ENCODE measurements around the gene MKX.

MKX gene

DNA sequence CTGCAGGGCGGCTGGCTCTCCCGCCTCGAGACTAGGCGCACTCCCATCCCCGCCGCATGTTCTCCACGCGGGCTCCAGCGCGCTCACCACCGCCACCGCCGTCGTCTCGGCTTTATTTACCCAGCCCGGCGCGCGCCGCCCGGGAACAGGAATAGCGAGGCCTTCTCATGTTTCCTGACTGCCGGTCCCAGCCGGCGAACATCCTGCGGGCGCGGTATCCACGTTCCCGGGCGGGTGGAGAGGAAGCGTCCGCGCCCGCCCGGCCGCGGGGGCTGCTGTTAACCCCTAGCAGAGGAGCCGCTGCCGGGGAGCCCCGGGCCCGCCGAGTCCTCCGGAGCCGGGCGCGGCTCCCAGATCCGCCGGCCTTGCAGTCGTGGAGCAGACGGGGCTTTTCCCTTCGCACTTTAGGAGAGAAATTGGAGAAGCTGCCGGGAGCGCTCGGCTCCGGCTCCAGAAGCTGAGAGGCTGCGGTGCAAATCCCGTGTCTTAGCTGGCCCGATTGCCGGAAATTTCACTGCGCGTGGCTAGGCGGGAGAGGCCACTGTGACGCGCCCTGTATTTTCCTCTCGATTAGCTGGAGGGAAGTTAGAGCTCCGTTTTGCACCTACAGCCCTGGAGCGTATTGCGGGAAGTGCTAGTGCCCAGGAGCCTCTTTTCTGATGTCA is at the start of gene MKX:
MKX (minus strand) TSS at position 88 of the 665 bp plus-strand sequence. CDS start 2,404 bp downstream, outside the sequence.
- peak; percentile 47 to 73 (median 68) for DNase-seq

- no peak for DNase-seq
Measured at GRCh38 chr10:27794157-27794556, 48.5 kb upstream of the MKX start.

DNA sequence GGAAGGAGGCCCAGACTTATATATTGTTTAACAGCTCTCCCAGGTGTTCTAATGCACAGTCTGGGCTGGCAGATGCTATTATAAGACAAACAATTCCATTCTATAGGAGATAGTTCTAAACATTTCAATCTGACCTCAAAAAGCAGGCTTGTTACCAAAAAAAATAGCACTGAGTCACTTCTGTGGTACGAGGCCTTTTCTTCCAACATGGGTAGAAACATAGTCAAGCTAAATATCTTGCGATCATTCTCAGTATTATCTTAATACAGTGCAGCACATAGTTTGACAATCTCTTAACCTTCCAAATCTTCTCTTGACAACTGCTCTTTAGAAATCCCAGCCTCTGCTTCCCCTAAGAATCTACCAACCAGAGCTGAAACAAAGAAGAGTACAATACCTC is 46.6 kb upstream of the MKX start:
- DNase-seq: no peak

DNA sequence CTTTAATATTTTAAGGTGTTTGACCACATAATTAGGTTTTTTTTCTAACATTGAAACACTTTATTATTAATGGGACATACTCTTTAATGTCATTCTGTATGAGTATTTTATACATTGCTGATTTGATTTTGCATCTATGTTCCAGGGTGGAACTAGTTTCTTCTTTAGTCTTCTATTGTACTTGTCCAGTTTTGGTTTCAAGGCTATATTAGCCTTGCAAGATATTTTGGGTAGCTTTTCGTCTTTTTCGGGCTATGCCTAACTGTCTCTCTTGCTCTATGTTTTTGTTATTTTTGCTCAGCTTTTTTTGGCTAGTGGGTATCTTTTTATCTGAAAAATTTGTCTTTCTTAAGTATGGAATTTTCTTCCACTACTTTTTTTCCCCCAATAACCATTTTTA is 38.7 kb upstream of the MKX start:
- DNase-seq: no peak

DNA sequence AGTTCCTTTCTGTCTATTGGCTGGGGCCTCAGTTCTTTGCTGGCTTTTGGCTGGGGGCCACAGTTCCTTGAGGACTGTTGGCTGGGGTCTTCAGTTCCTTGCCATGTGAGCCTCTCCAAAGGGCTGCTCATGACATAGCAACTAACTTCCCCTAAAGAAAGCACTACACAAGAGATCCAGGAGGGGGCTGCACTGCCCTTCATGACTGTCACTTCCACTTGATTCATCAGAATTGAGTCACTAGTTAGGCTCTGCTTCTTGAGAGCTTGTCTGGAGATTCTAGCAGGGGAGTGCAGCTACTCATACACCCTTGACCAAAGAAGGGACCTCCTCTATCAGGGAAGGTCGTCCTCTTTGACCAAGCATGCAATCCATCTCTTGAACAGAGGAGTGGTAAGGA is 38.0 kb upstream of the MKX start:
- DNase-seq: peak in 2 of 3 experiments; percentile 1 to 52

DNA sequence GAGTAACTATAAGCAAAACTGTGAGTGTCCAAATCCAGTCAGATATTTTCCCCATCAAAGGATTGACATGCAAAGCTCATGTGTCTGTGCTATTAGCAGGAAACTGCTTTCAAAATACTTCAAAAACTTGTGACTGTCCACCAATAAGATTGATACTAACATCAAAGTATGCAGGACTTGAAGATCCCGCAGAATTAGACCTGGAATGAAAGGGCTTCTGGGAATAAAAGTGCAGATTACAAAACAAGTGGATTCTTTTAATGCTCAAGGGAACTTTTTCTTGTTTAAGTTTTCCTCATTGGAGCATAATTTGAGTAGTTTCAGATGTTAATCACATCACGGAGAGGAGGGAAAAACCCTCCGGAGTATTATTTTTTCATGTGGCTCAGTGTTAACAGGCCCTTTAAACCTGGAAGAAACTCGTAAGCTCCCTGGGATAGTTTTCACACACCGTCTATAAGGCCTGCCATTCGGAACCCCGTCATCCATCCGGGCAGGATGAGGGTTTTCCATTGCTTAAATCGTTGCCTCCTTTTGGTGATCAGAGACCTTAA is 33.9 kb upstream of the MKX start:
- DNase-seq: no peak

GRCh38 chr10:27774831-27775230 is 29.2 kb upstream of the MKX start:
- no peak for DNase-seq

DNA sequence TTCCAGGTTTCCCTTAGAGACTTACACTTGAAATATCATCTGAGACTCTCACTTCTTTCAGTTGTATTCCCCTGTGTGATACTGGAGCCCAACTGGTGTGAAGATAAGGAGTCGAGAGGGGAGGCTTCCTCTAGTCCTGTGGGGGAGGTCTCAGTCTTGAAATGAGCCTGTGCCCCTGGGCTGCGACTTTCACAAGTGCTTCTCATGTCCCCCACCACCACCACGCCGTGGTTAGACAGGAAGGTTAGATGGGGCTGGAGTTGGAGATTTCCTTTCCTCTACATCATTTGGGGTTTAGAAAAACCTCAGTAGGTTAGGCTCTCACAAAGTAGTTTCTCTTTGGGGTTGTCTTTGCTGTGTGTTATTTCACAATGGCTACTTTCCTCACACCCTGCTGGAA is 25.6 kb upstream of the MKX start:
- no peak for DNase-seq

DNA sequence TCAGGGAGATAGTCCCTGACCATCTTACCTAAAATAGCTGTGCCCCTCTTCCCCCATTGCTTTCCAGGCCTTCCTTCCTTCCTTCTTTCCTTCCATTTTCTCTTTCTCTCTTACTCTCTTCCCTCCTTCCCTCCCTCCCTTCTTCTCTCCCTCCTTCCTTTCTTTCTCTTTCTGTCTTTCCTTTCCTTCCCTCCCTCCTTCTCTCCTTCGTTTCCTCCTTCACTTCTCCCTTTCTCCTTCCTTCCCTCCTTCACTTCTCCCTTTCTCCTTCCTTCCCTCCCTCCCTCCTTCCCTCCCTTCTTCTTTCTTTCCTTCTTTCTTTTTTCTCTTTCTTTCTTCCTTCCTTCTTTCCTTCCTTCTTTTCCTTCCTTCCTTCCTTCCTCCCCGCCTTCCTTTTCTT is 24.6 kb upstream of the MKX start:
- no peak for DNase-seq

DNA sequence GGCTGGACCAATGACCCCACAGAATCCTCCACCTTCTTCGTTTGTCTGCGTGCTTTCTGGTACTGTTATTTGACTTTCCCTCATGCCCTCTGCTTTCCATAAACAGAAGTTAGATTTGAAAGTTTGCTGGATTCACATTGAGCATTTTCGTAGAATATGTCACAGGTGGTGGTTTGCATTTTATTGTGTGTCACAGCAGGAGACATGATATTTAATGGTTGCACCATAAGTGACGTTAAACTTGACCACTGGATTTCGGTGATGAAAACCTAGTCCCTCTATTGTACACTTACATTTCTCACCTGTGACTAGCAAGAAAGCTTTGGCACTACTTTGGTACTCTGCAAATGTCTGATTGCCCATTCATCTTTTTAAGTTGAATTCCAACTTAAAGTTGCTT is 15.2 kb upstream of the MKX start:
- DNase-seq: no peak

- DNase-seq: peak in 1 of 3 experiments; percentile 7
Measured at GRCh38 chr10:27759483-27760272, 14.1 kb upstream of the MKX start.

- DNase-seq: no peak
Measured at GRCh38 chr10:27752673-27753237, 7.1 kb upstream of the MKX start.

GRCh38 chr10:27748601-27749000 is 3.0 kb upstream of the MKX start:
- no peak for DNase-seq

DNA sequence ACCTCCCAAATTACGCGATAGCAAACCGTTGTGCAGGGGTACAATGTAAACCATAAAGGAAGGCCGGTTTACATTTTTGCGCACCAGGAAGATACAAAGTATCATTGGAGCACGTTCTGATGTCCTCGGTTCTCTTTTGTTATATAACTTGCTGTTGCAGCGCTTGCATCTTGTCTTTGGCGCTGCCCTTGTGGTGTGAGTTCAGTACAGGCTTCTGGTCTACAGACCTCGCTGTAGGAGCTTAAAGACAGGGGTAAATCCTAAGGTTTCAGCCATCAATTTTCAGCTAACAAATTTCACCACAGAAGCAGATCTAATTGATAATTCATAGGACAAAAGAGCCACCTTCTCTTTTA is 1.5 kb upstream of the MKX start:
- DNase-seq: no peak

DNA sequence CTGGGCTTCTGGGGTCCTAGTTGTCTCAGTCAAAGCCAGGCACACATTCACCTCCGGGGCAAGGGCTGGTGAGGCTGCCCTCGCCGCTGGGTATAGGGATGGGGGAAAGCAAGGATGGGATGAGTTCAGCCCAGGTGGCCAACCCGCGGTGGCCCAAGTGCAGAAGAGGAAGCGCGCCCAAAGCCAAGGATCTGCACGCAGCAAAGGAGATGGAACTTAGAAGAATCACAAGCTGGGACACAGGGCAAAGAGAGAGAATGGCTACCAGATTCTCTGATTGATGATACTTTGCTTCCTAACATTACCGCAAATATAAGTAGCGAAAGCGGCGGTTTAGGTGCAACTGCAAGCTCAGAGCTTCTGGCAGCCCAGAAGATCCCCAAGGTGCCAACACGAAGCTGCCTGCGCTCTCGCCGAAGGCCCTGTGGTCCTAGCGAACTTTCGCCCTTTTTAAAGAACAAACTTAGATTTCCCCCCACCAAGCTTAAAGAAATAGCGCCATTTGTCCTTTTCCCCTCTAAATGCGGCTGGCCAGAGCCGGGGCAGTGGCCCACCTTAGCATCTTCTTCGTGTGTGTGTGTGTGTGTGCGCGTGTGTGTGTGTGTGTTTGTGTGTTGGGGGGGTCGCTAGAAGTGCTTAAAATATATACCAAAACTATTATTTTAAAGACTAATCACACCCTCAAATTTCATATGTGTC is 927 bp upstream of the MKX start:
- no peak for DNase-seq

DNA sequence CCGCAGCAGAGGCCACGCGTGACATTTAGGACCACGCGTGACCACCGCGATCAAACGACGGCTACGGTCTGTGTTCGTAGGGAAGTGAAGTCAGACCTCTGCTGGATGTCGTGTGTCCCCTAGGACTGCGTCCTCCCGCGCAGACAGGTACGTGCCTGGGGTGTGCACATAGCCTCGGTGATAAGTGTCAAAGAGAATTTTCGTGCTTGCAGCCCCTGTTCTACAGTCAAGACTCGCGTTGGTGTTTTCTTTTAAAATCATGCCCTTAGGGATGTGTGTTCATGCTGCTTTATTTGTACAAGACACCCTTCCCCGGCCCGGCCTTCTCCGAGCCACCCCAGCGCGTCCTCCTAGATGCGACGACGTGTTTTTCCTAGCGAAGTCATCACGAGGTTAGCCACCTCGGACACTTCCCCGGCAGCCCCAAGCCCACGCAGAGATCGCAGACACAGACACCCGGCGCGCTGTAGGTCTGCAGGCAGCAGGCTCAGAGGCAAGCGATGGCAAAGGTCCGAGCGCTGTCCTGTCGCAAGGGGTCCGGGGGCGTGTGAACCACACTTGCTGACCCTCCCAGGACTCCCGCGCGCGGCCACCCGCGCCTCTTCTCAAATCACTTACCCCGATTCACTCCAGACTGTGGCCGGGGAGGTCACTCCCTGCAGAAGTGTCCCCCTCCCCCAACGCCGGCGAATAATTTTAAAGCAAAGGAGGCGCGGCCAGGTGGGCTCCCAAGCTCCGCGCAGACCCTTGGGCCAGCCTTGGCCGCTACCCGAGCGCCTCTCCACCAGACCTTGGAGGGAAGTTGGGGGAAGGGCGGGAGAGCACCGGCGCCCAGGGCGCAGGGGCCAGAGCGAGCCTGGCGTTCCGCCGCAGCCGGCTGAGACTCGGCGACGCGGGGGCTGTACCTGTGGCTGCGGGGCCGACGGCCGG is 552 bp downstream of the MKX start:
- DNase-seq: peak; percentile 1 to 67 (median 60)

GRCh38 chr10:27743877-27744801 is 1.5 kb downstream of the MKX start:
- DNase-seq: peak in 2 of 3 experiments; percentile 33 to 54

- peak; percentile 2 to 56 (median 44) for DNase-seq
Measured at GRCh38 chr10:27743012-27743876, 2.4 kb downstream of the MKX start.

DNA sequence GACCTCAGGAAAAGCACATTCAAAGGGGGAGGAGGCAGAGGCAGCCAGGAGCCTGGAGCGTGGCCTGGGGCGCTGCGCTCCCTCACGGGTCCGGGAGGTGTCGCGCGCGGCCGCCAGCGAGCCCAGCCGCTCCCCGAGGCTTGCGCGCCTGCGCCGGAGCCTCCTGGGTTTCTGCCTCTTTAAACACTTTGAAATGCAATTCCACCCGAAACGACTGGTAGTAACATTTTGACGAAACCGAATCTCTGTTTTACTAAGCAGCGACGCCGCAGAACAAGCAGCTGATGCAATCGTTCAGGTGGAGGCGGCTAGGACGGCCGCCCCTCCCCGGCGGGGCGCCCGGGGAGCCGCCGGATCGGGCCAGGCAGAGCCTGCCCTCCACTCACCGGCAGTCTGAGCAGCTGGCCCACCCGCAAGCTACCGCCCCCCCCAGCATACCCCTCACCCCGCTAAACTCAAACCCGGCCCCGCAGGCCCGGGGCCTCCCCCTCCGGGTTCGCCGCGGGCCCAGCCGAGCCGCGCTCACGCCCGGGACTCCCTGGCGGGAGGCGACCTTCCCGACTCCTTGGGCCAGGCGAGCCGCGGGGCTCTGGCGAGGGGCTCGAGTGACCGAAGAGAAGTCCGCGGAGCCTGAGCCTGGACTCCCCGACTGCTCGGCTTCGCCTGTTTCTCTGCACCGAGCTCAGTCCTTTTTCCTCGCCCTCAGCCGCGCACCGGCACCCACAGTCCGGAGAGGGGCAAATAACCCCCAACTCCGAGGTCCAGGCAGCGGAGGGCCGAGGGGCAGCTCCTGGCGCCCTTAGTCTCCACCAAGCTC is 3.2 kb downstream of the MKX start:
- DNase-seq: peak; percentile 57 to 70 (median 64)

Measured in NCI-H1417 (cell line).